Measurements from ENCODE around the gene TRPM4. TPM values are rescaled to one million over a fixed set of nuclear protein-coding genes. Genes with fewer than 3 reads are reported as not detected.

The TRPM4 gene
- total RNA-seq, 4 donors from 2014 or later: 228 to 419 (median 258) TPM

DNA sequence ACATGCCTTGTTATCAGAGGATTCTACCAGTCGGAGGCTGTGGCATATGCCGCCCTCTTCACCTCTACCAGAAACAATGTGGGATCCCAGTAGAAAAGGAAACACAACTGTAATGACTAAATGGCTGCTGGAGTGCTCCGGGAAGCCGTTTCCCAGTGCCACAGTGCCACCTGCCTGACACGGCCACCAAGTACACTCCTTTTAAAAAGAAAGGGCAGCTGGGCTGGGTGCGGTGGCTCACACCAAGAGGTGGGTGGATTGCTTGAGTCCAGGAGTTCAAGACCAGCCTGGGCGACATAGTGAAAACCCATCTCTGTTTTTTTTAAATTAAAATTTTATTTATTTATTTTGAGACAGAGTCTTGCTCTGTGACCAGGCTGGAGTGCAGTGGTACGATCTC lies 67.3 kb downstream of the TRPM4 start:
- Histone ChIP-seq H3K4me3 (no peak overlapping the region), H3K27me3 (no peaks in the 10 kb centered on the region), H3K9me3 (no peaks in the 10 kb centered on the region), H3K27ac (peak overlapping the region in 2 of 4 donors; percentile 50 to 66), H3K4me1 (peaks cover 0 to 7% (median 1%) of the 10 kb centered on the region in 4 donors), H3K36me3 (no peaks in the 10 kb centered on the region)
- peak in 4 of 6 experiments; percentile 46 to 77 (median 70) for TF ChIP-seq CTCF (IDR thresholded peaks at IDR 0.05)
- no peak for TF ChIP-seq POLR2A (IDR thresholded peaks at IDR 0.05)
- peak in 2 of 3 donors; percentile 78 to 80 for DNase-seq

DNA sequence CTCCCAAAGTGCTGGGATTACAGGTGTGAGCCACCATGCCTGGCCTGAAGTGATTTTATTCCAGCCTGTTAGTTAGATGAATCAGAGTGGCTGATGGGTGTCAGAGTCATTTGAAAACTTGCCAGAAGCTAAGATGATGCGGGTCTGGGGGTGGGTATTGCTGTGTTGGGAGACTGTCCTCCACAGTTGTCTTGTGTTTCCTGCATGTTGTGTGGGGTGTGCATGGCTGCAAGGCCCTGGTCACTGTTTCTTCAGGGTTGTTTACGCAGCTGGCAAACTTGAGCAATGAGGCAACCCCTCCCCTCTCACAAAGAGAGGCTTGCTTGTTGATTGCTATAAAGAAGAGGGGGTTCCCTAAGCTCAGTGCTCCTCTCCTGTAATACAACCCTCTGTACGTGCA lies 71.8 kb downstream of the TRPM4 start:
- Histone ChIP-seq H3K27ac (no peak overlapping the region), H3K4me1 (peaks cover 0 to 7% (median 1%) of the 10 kb centered on the region in 4 donors), H3K36me3 (no peaks in the 10 kb centered on the region), H3K9me3 (no peaks in the 10 kb centered on the region), H3K27me3 (no peaks in the 10 kb centered on the region), H3K4me3 (no peak overlapping the region)
- no peak for DNase-seq
- TF ChIP-seq POLR2A (IDR thresholded peaks at IDR 0.05) (no peak), CTCF (IDR thresholded peaks at IDR 0.05) (no peak)

GRCh38 chr19:49231389-49231788 lies 73.8 kb downstream of the TRPM4 start:
- H3K4me1 ChIP-seq: no peaks in the 10 kb centered on the region
- DNase-seq: no peak
- no peak overlapping the region for H3K4me3 ChIP-seq
- H3K36me3 ChIP-seq: no peaks in the 10 kb centered on the region
- no peak overlapping the region for H3K27ac ChIP-seq
- no peaks in the 10 kb centered on the region for H3K27me3 ChIP-seq
- no peaks in the 10 kb centered on the region for H3K9me3 ChIP-seq
- no peak for TF ChIP-seq POLR2A (IDR thresholded peaks at IDR 0.05)
- TF ChIP-seq CTCF (IDR thresholded peaks at IDR 0.05): no peak

DNA sequence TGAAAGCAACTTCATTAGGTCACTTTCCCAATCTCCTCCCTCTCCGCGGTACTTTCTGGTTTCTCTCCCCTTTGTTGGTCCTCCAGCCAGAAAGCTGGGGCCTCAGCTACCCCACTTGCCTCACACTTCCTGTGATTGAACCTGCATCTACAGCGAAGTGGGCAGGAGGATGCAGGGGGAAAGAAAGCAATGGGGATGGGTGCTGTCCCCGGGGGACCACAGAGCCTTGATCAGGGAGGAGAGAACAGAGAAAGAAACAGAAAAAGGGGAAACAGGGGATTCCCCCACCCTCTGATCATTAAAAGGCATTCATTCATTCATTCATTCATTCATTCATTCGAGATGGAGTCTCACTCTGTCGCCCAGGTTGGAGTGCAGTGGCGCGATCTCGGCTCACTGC lies 74.2 kb downstream of the TRPM4 start:
- TF ChIP-seq CTCF (IDR thresholded peaks at IDR 0.05) (no peak), POLR2A (IDR thresholded peaks at IDR 0.05) (no peak)
- Histone ChIP-seq H3K27ac (no peak overlapping the region), H3K4me3 (no peak overlapping the region), H3K4me1 (no peaks in the 10 kb centered on the region), H3K27me3 (no peaks in the 10 kb centered on the region), H3K9me3 (no peaks in the 10 kb centered on the region), H3K36me3 (no peaks in the 10 kb centered on the region)
- no peak for DNase-seq

GRCh38 chr19:49233163-49233562 lies 75.6 kb downstream of the TRPM4 start:
- TF ChIP-seq POLR2A (IDR thresholded peaks at IDR 0.05) (no peak), CTCF (IDR thresholded peaks at IDR 0.05) (no peak)
- Histone ChIP-seq H3K4me3 (no peak overlapping the region), H3K36me3 (no peaks in the 10 kb centered on the region), H3K4me1 (no peaks in the 10 kb centered on the region), H3K9me3 (no peaks in the 10 kb centered on the region), H3K27ac (no peak overlapping the region), H3K27me3 (no peaks in the 10 kb centered on the region)
- DNase-seq: no peak

GRCh38 chr19:49241769-49242168 lies 84.2 kb downstream of the TRPM4 start:
- Histone ChIP-seq H3K4me1 (no peaks in the 10 kb centered on the region), H3K27ac (no peak overlapping the region), H3K9me3 (no peaks in the 10 kb centered on the region), H3K4me3 (no peak overlapping the region), H3K27me3 (no peaks in the 10 kb centered on the region), H3K36me3 (no peaks in the 10 kb centered on the region)
- peak in 1 of 3 donors; percentile 7 for DNase-seq
- TF ChIP-seq CTCF (IDR thresholded peaks at IDR 0.05): no peak

Measured in Peyer's patch (tissue), 4 donors.